Measurements from ENCODE around the gene FPGS.

FPGS gene

GRCh38 chr9:127788337-127789011, 14.2 kb upstream of the FPGS start:
- no peak for DNase-seq (ENCODE audit: low read depth)

GRCh38 chr9:127789179-127789578, 13.5 kb upstream of the FPGS start:
- DNase-seq (ENCODE audit: low read depth), result no peak

- no peak for DNase-seq (ENCODE audit: low read depth)
Measured at GRCh38 chr9:127790094-127790855, 12.4 kb upstream of the FPGS start.

- no peak for DNase-seq (ENCODE audit: low read depth)
Measured at GRCh38 chr9:127791085-127791484, 11.6 kb upstream of the FPGS start.

- DNase-seq (ENCODE audit: low read depth), result no peak
Measured at GRCh38 chr9:127792417-127793031, 10.2 kb upstream of the FPGS start.

- no peak for DNase-seq (ENCODE audit: low read depth)
Measured at GRCh38 chr9:127793093-127793708, 9.5 kb upstream of the FPGS start.

GRCh38 chr9:127794001-127794791, 8.5 kb upstream of the FPGS start:
- no peak for DNase-seq (ENCODE audit: low read depth)

GRCh38 chr9:127796225-127796813, 6.4 kb upstream of the FPGS start:
- no peak for DNase-seq (ENCODE audit: low read depth)

- no peak for DNase-seq (ENCODE audit: low read depth)
Measured at GRCh38 chr9:127796852-127797370, 5.8 kb upstream of the FPGS start.

GRCh38 chr9:127801955-127802575, 617 bp upstream of the FPGS start:
- no peak for DNase-seq (ENCODE audit: low read depth)

- DNase-seq (ENCODE audit: low read depth), result no peak
Measured at GRCh38 chr9:127803507-127804352, 1.0 kb downstream of the FPGS start.

- DNase-seq (ENCODE audit: low read depth), result no peak
Measured at GRCh38 chr9:127805620-127806019, 2.9 kb downstream of the FPGS start.

- no peak for DNase-seq (ENCODE audit: low read depth)
Measured at GRCh38 chr9:127806871-127807270, 4.2 kb downstream of the FPGS start.

GRCh38 chr9:127808347-127809001, 5.8 kb downstream of the FPGS start:
- DNase-seq (ENCODE audit: low read depth), result no peak

GRCh38 chr9:127809002-127809539, 6.4 kb downstream of the FPGS start:
- no peak for DNase-seq (ENCODE audit: low read depth)

GRCh38 chr9:127809540-127810377, 7.1 kb downstream of the FPGS start:
- no peak for DNase-seq (ENCODE audit: low read depth)

- no peak for DNase-seq (ENCODE audit: low read depth)
Measured at GRCh38 chr9:127810378-127811187, 7.9 kb downstream of the FPGS start.
